ENCODE data around the gene PDE4D.

DNA sequence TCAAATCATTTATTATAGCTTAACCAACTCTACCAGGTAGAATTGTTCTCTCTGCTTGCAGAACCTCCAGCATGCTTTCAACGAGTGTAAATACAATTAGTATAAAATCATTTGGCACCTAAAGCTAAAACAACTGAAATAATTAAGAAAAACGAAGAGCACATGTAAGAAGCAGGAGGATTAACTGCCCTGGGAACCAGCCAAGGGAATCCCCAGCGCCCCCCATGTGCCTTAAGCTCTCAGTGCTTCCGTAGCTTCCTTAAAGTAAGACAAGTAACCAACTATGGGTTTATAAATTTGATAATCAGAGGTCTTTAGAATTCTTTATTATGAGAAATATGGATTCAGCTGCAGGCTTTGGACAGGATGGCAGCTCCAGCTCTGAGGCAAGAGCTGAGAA lies 908.2 kb downstream of the PDE4D start:
- TF ChIP-seq, protein P1, sequence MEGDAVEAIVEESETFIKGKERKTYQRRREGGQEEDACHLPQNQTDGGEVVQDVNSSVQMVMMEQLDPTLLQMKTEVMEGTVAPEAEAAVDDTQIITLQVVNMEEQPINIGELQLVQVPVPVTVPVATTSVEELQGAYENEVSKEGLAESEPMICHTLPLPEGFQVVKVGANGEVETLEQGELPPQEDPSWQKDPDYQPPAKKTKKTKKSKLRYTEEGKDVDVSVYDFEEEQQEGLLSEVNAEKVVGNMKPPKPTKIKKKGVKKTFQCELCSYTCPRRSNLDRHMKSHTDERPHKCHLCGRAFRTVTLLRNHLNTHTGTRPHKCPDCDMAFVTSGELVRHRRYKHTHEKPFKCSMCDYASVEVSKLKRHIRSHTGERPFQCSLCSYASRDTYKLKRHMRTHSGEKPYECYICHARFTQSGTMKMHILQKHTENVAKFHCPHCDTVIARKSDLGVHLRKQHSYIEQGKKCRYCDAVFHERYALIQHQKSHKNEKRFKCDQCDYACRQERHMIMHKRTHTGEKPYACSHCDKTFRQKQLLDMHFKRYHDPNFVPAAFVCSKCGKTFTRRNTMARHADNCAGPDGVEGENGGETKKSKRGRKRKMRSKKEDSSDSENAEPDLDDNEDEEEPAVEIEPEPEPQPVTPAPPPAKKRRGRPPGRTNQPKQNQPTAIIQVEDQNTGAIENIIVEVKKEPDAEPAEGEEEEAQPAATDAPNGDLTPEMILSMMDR (IDR thresholded peaks at IDR 0.05): no peak
- no peak for TF ChIP-seq POLR2A (IDR thresholded peaks at IDR 0.05)

Data from heart left ventricle (tissue), 13 donors.